HG03280 (cell line): ENCODE data around the gene MGAT5B.

ENCODE experiments used
- ATAC-seq: cut with Tn5 transposase; IDR thresholded peaks from one replicate; pipeline ENCODE4 v1.9.1; 2021; ENCODE audit warnings: mild to moderate bottlenecking, moderate library complexity; ENCODE audit not compliant: unreplicated experiment

The MGAT5B gene

DNA sequence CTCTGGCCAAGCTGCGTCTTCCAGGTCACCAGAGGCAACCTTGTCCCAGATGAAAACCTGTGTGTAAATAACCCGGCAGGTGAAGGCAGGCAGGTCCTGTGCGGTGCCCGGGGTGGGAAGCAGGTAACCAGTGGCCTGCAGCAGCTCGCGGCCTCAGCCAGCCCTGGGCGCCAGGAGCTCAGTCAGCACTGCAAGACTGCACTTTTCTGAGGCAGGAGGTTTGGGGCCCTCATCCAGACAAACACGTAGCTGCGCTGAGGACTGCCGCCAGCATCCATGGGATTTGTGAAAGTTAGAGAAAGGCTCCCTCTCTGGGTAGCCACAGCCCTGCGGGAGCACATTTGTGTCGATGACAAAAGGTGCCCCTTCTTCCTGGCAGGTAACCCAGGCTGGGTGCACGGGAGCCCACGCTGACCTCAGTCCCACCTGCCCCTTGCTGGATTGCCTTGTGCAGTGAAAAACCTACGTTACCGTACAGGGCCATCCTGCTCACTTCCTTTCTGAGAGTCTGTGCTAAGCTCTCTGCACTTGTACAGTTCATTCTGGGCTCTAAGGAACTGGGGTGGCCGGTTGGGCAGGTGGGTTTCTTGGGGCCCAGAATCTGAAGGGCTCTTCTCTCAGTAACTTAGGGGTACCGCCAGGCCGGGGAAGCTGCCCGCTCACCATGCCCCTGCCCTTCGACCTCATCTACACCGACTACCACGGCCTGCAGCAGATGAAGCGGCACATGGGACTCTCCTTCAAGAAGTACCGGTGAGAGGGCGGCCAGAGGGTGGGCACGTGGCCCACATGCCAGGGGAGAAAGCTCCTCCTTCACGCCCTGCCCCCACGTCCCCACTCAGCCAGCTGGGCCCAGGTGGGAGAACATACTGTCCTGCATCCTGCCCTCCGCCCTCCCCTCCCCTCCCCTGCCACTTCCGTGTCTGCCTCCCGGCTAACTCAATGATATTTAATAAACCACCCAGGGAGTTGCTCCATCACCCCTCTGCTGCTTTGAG is 56.4 kb downstream of the MGAT5B start:
- no peak for ATAC-seq

- ATAC-seq: no peak
Measured at GRCh38 chr17:76925441-76925891, 57.3 kb downstream of the MGAT5B start.

DNA sequence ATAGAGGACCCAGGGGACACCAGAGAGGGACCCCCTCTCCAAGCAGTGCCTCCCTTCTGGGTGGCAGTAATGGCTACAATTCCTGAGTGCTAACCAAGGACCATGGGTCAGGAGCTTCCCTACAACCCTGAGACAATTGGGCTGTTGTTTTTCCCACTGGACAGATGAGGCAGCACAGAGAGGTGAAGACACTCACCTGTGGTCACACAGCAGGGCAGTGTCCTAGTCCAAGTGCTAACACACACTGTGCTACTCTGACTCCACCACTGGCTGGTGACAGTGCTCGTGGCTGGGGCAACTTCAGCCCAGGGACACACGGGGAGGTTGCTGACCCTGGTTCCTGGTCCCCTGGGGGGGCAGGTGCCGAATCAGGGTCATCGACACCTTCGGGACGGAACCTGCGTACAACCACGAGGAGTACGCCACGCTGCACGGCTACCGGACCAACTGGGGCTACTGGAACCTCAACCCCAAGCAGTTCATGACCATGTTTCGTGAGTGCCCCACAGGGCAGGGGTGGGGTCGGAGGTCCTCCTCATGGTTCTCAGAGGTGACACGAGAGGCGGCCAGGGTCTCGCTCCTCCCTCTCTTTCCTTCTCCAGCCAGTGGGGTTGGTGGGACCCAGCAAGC is 58.1 kb downstream of the MGAT5B start:
- ATAC-seq: no peak

DNA sequence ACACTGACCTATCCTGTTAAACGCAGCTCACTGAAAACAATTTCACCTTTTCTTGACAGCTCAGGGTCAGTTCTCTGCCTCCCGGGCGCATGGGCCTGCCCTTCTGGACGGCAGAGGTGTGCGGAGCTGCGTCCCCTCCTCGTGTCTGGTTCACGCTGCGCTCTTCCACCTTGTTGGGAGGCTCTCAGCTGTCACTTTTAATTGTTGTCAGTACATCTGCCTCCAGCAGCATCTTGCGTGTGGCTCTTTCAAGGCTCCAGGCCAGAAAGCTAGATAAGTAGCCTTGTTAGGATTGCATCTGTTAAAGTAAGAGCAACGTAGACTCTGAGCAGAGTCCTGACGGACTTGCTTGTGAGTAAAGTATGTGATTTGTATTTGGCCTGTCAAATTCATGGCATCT is 59.4 kb downstream of the MGAT5B start:
- no peak for ATAC-seq

DNA sequence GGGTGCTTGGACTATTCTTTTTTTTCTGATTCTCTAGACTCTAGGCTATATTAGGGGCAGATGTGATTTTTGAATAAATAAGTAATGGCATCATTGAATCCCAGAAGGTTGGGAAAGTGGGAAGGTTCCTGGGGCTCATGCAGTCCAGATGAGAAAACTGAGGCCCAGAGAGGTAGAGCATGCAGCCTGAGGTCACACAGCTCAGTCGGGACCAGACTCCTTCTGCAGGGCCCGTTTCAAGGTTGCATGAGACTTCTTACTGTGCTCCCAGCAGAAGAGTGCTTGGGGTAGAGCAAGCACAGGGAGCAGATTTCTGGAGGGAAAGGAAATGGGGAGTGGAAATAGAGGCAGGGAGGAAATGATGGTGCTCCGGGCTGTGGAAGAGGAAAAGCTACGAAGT is 59.8 kb downstream of the MGAT5B start:
- no peak for ATAC-seq

DNA sequence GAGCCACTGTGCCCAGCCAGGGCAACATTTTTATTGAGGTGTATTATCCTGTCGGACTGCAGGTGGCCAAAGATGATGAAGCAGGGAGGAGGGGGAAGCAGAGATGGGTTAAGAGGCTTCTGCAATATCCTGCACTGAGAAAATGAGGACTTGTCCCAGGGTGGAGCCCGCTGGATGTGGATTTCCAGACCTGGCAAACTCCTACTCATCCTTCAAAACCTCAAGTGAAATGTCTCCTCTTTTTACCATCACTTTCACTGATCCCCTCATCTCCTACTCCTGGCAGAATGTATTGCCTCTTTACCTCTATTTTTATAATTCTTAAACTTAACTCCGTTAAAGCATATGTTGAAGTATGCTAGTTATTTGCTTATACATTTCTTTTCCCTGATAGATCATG is 60.9 kb downstream of the MGAT5B start:
- ATAC-seq: no peak

GRCh38 chr17:76929601-76930000 is 61.4 kb downstream of the MGAT5B start:
- no peak for ATAC-seq

DNA sequence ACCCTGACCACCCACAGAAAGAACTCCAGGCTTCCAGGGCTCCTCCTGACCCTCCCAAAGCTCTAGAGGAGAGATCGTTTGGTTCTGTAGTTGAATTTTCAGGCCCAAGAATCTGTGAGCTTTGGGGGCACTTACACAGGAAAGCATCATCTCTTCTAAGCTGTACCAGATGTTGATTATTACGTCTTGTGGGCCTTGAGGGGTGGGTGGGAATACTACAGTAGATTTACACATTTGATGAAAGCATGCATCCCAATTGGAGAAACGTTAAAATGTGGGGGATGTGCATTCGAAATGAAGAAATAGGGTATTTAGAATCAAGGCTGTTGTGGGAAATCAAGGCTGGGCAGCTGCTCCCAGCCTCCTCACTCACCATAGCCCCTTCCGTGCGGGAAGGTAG is 61.9 kb downstream of the MGAT5B start:
- ATAC-seq: no peak

GRCh38 chr17:76932402-76933333 is 64.5 kb downstream of the MGAT5B start:
- no peak for ATAC-seq

- ATAC-seq: no peak
Measured at GRCh38 chr17:76934561-76935320, 66.5 kb downstream of the MGAT5B start.

- ATAC-seq: no peak
Measured at GRCh38 chr17:76935331-76935730, 67.1 kb downstream of the MGAT5B start.

DNA sequence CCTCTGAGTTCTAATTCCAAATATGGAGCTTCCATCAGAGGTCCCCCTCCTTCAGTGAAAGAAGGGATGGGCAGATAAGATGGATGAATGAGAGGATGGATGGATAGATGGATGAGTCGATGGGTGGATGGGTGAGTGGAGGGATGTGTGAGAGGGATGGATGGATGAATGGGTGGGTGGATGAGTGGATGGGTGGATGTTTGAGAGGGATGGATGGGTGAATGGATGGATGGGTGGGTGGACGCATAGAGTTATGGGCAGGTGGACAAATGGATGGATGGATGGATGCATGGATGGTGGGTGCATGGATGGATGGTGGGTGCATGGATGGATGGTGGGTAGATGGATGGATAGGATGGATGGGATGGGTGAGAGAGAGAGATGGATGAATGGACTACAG is 69.0 kb downstream of the MGAT5B start:
- no peak for ATAC-seq

- ATAC-seq: no peak
Measured at GRCh38 chr17:76938009-76938408, 69.8 kb downstream of the MGAT5B start.

- ATAC-seq: no peak
Measured at GRCh38 chr17:76940295-76940694, 72.1 kb downstream of the MGAT5B start.

GRCh38 chr17:76940738-76941350 is 72.6 kb downstream of the MGAT5B start:
- ATAC-seq: no peak

DNA sequence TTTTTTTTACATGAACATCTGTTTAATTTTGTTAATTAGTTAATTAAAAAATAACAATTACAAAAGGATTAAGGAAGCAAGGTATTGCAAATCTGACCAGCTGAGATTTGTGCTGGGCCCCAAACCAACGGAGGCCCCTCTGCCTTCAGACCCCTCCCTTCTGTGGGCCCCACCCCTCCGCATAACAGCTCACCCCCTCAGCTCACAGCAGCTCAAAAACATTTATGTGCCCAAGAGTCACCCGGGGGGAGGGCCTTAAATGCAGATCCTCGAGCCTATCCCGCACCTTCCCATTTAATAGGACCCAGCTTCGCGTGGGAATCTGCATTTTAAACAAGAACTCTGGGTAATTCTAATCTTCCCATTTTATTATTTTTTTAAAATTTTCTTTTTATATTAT is 75.0 kb downstream of the MGAT5B start:
- ATAC-seq: no peak

DNA sequence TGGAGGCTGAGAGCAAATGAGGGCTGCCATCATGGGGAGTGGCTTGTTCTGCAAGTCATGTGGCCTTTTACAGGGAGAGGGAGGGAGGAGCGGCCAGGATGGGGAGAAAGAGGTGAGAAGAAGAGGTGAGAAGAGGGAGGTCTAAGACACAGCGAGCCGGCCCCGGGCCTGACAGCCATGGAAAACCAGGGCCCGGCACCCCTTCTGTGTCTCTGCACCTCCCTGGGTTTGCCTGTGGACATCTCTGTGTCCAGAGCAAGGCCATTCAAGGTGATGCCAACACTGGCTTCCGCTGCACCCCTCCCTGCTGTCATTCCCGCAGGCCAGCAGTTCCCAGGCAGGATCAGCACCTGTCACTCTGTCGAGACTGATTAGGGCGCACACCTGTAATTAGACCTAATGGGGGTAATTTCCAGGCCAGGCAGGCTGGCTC is 75.6 kb downstream of the MGAT5B start:
- no peak for ATAC-seq

GRCh38 chr17:76944477-76944876 is 76.3 kb downstream of the MGAT5B start:
- ATAC-seq: no peak

DNA sequence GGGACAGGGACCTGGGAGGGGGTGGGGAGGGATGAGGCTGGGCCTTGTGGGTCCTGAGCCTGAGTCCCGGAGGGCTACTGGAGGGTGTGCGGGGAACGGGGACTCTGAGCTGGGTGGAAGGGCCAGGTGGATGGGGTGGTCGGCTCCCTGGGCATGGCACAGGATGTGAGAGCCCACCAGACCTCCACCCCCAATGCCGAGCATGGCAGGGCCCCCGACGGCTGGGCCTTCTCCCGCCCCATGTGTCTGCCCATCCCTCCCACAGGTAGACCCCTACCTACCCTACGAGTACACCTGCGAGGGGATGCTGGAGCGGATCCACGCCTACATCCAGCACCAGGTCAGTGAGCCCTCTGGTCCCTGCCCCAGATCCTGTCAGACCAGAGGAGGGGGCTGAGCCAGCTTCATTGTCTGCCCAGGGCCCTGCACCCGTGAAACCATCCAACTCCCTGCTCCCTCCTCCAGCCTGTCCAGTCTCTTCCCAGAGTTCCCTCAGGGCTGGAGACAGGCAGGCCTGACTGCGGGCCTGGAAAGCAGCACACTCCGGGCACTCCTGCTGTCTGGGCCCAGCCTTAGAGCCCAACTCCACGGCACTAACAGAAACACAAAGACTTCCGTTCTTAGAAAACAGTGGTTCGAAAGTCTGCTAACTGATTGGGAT is 78.0 kb downstream of the MGAT5B start:
- no peak for ATAC-seq
